ENCODE measurements around the gene C19orf38.

GRCh38 chr19:10820173-10820572, 28.0 kb upstream of the C19orf38 start:
- TF ChIP-seq, protein P1, sequence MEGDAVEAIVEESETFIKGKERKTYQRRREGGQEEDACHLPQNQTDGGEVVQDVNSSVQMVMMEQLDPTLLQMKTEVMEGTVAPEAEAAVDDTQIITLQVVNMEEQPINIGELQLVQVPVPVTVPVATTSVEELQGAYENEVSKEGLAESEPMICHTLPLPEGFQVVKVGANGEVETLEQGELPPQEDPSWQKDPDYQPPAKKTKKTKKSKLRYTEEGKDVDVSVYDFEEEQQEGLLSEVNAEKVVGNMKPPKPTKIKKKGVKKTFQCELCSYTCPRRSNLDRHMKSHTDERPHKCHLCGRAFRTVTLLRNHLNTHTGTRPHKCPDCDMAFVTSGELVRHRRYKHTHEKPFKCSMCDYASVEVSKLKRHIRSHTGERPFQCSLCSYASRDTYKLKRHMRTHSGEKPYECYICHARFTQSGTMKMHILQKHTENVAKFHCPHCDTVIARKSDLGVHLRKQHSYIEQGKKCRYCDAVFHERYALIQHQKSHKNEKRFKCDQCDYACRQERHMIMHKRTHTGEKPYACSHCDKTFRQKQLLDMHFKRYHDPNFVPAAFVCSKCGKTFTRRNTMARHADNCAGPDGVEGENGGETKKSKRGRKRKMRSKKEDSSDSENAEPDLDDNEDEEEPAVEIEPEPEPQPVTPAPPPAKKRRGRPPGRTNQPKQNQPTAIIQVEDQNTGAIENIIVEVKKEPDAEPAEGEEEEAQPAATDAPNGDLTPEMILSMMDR (conservative IDR thresholded peaks at IDR 0.05): no peak
- no peak for TF ChIP-seq ZFX (IDR thresholded peaks at IDR 0.05)
